ENCODE measurements around the gene EDAR.

The EDAR gene

GRCh38 chr2:108942231-108942825 lies 46.7 kb downstream of the EDAR start:
- H3K27ac Mint-ChIP-seq = no peak overlapping the region
- H3K36me3 Mint-ChIP-seq = no peaks in the 10 kb centered on the region
- H3K9me3 Mint-ChIP-seq = peaks cover 6% of the 10 kb centered on the region
- peaks cover 4% of the 10 kb centered on the region for H3K4me1 Mint-ChIP-seq
- ATAC-seq (no peak), DNase-seq (ENCODE audit: low spot score in 2 of 2) (no peak)
- H3K4me3 Mint-ChIP-seq = no peak overlapping the region

GRCh38 chr2:108941767-108942166 lies 47.3 kb downstream of the EDAR start:
- Mint-ChIP-seq H3K4me3 (no peak overlapping the region), H3K27ac (no peak overlapping the region), H3K36me3 (no peaks in the 10 kb centered on the region), H3K9me3 (peaks cover 4% of the 10 kb centered on the region), H3K4me1 (peaks cover 7% of the 10 kb centered on the region)
- ATAC-seq (no peak), DNase-seq (ENCODE audit: low spot score in 2 of 2) (no peak)

- H3K36me3 Mint-ChIP-seq = no peaks in the 10 kb centered on the region
- no peaks in the 10 kb centered on the region for H3K9me3 Mint-ChIP-seq
- peaks cover 7% of the 10 kb centered on the region for H3K4me1 Mint-ChIP-seq
- no peak for ATAC-seq
- H3K27ac Mint-ChIP-seq = no peak overlapping the region
- no peak for DNase-seq (ENCODE audit: low spot score in 2 of 2)
- no peak overlapping the region for H3K4me3 Mint-ChIP-seq
These were observed 47.8 kb downstream of the EDAR start for GRCh38 chr2:108941161-108941665.

- no peak for ATAC-seq
- Mint-ChIP-seq H3K36me3 (no peaks in the 10 kb centered on the region), H3K9me3 (no peaks in the 10 kb centered on the region), H3K27ac (no peak overlapping the region), H3K4me3 (no peak overlapping the region), H3K4me1 (peaks cover 7% of the 10 kb centered on the region)
- DNase-seq (ENCODE audit: low spot score in 2 of 2) = no peak
These were observed 48.9 kb downstream of the EDAR start for GRCh38 chr2:108940156-108940555.

GRCh38 chr2:108938077-108938710 lies 50.8 kb downstream of the EDAR start:
- no peaks in the 10 kb centered on the region for H3K9me3 Mint-ChIP-seq
- ATAC-seq = no peak
- H3K36me3 Mint-ChIP-seq = no peaks in the 10 kb centered on the region
- no peak overlapping the region for H3K27ac Mint-ChIP-seq
- peaks cover 7% of the 10 kb centered on the region for H3K4me1 Mint-ChIP-seq
- no peak overlapping the region for H3K4me3 Mint-ChIP-seq
- no peak for DNase-seq (ENCODE audit: low spot score in 2 of 2)

- Mint-ChIP-seq H3K9me3 (no peaks in the 10 kb centered on the region), H3K36me3 (no peaks in the 10 kb centered on the region), H3K4me3 (no peak overlapping the region), H3K4me1 (peaks cover 7% of the 10 kb centered on the region), H3K27ac (no peak overlapping the region)
- ATAC-seq (no peak), DNase-seq (ENCODE audit: low spot score in 2 of 2) (no peak)
These were observed 51.5 kb downstream of the EDAR start for GRCh38 chr2:108937367-108938017.

GRCh38 chr2:108936866-108937265 lies 52.2 kb downstream of the EDAR start:
- Mint-ChIP-seq H3K27ac (no peak overlapping the region), H3K4me1 (peaks cover 7% of the 10 kb centered on the region), H3K36me3 (no peaks in the 10 kb centered on the region), H3K9me3 (no peaks in the 10 kb centered on the region), H3K4me3 (no peak overlapping the region)
- DNase-seq (ENCODE audit: low spot score in 2 of 2) (no peak), ATAC-seq (no peak)

- Mint-ChIP-seq H3K27ac (no peak overlapping the region), H3K4me3 (no peak overlapping the region), H3K9me3 (no peaks in the 10 kb centered on the region), H3K4me1 (peaks cover 7% of the 10 kb centered on the region), H3K36me3 (no peaks in the 10 kb centered on the region)
- DNase-seq (ENCODE audit: low spot score in 2 of 2) (no peak), ATAC-seq (no peak)
These were observed 52.8 kb downstream of the EDAR start for GRCh38 chr2:108936076-108936864.

- Mint-ChIP-seq H3K9me3 (no peaks in the 10 kb centered on the region), H3K4me3 (no peak overlapping the region), H3K4me1 (peaks cover 7% of the 10 kb centered on the region), H3K27ac (no peak overlapping the region), H3K36me3 (no peaks in the 10 kb centered on the region)
- no peak for ATAC-seq
- no peak for DNase-seq (ENCODE audit: low spot score in 2 of 2)
These were observed 53.7 kb downstream of the EDAR start for GRCh38 chr2:108935271-108935741.

GRCh38 chr2:108934583-108935245 lies 54.3 kb downstream of the EDAR start:
- Mint-ChIP-seq H3K4me1 (peaks cover 7% of the 10 kb centered on the region), H3K4me3 (no peak overlapping the region), H3K36me3 (no peaks in the 10 kb centered on the region), H3K9me3 (no peaks in the 10 kb centered on the region), H3K27ac (no peak overlapping the region)
- ATAC-seq (no peak), DNase-seq (ENCODE audit: low spot score in 2 of 2) (no peak)

GRCh38 chr2:108934151-108934550 lies 54.9 kb downstream of the EDAR start:
- H3K36me3 Mint-ChIP-seq = no peaks in the 10 kb centered on the region
- H3K9me3 Mint-ChIP-seq = no peaks in the 10 kb centered on the region
- DNase-seq (ENCODE audit: low spot score in 2 of 2) (no peak), ATAC-seq (no peak)
- no peak overlapping the region for H3K4me3 Mint-ChIP-seq
- H3K27ac Mint-ChIP-seq = no peak overlapping the region
- H3K4me1 Mint-ChIP-seq = peaks cover 7% of the 10 kb centered on the region

- DNase-seq (ENCODE audit: low spot score in 2 of 2) = no peak
- Mint-ChIP-seq H3K9me3 (no peaks in the 10 kb centered on the region), H3K4me1 (peaks cover 7% of the 10 kb centered on the region), H3K27ac (no peak overlapping the region), H3K36me3 (no peaks in the 10 kb centered on the region), H3K4me3 (no peak overlapping the region)
- no peak for ATAC-seq
These were observed 55.3 kb downstream of the EDAR start for GRCh38 chr2:108933691-108934117.

- no peak overlapping the region for H3K27ac Mint-ChIP-seq
- DNase-seq (ENCODE audit: low spot score in 2 of 2) = no peak
- H3K4me1 Mint-ChIP-seq = peaks cover 7% of the 10 kb centered on the region
- H3K9me3 Mint-ChIP-seq = no peaks in the 10 kb centered on the region
- ATAC-seq = no peak
- no peaks in the 10 kb centered on the region for H3K36me3 Mint-ChIP-seq
- no peak overlapping the region for H3K4me3 Mint-ChIP-seq
These were observed 56.2 kb downstream of the EDAR start for GRCh38 chr2:108932736-108933332.

- H3K27ac Mint-ChIP-seq = no peak overlapping the region
- no peaks in the 10 kb centered on the region for H3K36me3 Mint-ChIP-seq
- DNase-seq (ENCODE audit: low spot score in 2 of 2) (no peak), ATAC-seq (no peak)
- no peaks in the 10 kb centered on the region for H3K9me3 Mint-ChIP-seq
- H3K4me3 Mint-ChIP-seq = no peak overlapping the region
- no peaks in the 10 kb centered on the region for H3K4me1 Mint-ChIP-seq
These were observed 57.6 kb downstream of the EDAR start for GRCh38 chr2:108931372-108931771.

Measured in stimulated activated effector memory CD8-positive, alpha-beta T cell treated with anti-CD3 and anti-CD28 coated beads, Interleukin-12 subunit alpha, Interleukin-12 subunit beta, amount 100 ng/mL, for 72 hours (primary cell).